ENCODE results near the gene SAMD13. TPM values are rescaled to one million over a fixed set of nuclear protein-coding genes. Genes with fewer than 3 reads are reported as not detected.

SAMD13 gene
- total and polyA plus RNA-seq, 4 donors: 0.17 to 0.61 (median 0.17) TPM; not detected in 1

DNA sequence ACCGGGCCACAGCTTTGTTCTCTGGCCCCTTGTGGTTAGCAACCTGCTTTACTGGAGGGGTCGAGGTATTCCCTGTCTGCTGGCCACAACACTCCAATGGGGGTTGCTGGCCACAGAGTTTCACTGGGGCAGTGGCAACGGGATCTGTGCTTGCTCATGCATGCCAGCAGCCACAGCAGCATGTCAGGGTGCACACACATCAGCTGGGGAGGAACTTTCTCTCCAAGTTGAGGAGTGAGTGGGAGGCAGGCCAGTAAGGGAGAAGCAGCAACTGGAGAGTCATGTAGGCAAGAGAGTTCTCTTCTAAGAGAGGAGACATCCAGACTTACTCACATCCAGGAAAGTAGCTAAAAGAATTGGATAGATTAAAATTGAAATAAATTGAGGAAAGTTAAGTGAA is 38.0 kb downstream of the SAMD13 start (continued):
- TF ChIP-seq, protein P1, sequence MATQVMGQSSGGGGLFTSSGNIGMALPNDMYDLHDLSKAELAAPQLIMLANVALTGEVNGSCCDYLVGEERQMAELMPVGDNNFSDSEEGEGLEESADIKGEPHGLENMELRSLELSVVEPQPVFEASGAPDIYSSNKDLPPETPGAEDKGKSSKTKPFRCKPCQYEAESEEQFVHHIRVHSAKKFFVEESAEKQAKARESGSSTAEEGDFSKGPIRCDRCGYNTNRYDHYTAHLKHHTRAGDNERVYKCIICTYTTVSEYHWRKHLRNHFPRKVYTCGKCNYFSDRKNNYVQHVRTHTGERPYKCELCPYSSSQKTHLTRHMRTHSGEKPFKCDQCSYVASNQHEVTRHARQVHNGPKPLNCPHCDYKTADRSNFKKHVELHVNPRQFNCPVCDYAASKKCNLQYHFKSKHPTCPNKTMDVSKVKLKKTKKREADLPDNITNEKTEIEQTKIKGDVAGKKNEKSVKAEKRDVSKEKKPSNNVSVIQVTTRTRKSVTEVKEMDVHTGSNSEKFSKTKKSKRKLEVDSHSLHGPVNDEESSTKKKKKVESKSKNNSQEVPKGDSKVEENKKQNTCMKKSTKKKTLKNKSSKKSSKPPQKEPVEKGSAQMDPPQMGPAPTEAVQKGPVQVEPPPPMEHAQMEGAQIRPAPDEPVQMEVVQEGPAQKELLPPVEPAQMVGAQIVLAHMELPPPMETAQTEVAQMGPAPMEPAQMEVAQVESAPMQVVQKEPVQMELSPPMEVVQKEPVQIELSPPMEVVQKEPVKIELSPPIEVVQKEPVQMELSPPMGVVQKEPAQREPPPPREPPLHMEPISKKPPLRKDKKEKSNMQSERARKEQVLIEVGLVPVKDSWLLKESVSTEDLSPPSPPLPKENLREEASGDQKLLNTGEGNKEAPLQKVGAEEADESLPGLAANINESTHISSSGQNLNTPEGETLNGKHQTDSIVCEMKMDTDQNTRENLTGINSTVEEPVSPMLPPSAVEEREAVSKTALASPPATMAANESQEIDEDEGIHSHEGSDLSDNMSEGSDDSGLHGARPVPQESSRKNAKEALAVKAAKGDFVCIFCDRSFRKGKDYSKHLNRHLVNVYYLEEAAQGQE (IDR thresholded peaks at IDR 0.05): no peak
- TF ChIP-seq RAD21 (IDR thresholded peaks at IDR 0.05): no peak

GRCh38 chr1:84344286-84344685 is 42.8 kb downstream of the SAMD13 start:
- Histone ChIP-seq H3K27ac (ENCODE audit: low read depth in 1 of 2, low read length in 2 of 2) (no peak overlapping the region), H3K4me1 (ENCODE audit: control insufficient read depth in 4 of 4, insufficient read depth in 4 of 4, low read length in 3 of 4) (no peaks in the 10 kb centered on the region), H3K9ac (ENCODE audit: low read depth in 1 of 2, low read length in 2 of 2) (no peak overlapping the region), H3K27me3 (ENCODE audit: control insufficient read depth in 4 of 4, insufficient read depth in 4 of 4, low read length in 3 of 4) (no peaks in the 10 kb centered on the region), H3K4me3 (ENCODE audit: low read depth in 1 of 3, low read length in 3 of 3) (no peak overlapping the region), H3K36me3 (ENCODE audit: control insufficient read depth in 4 of 4, insufficient read depth in 3 of 4, low read depth in 1 of 4, low read length in 3 of 4) (no peaks in the 10 kb centered on the region), H3K9me3 (ENCODE audit: control insufficient read depth in 4 of 4, low read length in 3 of 4) (no peaks in the 10 kb centered on the region)
- DNase-seq (ENCODE audit: low spot score): no peak
- WGBS: 94% methylated on average over 1 of the region's 1 CpG
- TF ChIP-seq HNF4G (IDR thresholded peaks at IDR 0.05): no peak

DNA sequence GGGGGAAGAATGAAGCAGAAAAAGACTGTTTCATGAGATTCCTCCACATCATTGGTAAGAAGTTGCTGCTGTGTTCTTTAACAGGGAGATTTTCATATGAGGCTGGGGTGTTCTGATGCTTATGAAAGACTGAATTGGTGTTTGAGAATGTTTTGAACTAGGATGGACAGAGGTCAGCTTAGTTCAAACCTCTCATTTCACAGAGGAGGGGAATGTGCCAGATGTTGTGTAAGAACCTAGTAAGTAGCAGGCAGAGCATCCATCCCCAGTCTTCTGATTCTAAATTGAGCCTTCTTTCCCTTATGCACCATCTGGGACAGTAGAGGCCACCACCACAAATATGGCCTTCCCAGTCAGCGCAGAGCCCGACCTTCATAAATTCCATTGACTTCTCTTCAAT is 43.7 kb downstream of the SAMD13 start:
- no peak for DNase-seq (ENCODE audit: low spot score)
- TF ChIP-seq FOXA1 (IDR thresholded peaks at IDR 0.05) (no peak), HNF4G (IDR thresholded peaks at IDR 0.05) (no peak), YY1 (IDR thresholded peaks at IDR 0.05) (no peak)
- Histone ChIP-seq H3K9me3 (ENCODE audit: control insufficient read depth in 4 of 4, low read length in 3 of 4) (no peaks in the 10 kb centered on the region), H3K27me3 (ENCODE audit: control insufficient read depth in 4 of 4, insufficient read depth in 4 of 4, low read length in 3 of 4) (no peaks in the 10 kb centered on the region), H3K4me1 (ENCODE audit: control insufficient read depth in 4 of 4, insufficient read depth in 4 of 4, low read length in 3 of 4) (no peaks in the 10 kb centered on the region), H3K9ac (ENCODE audit: low read depth in 1 of 2, low read length in 2 of 2) (no peak overlapping the region), H3K27ac (ENCODE audit: low read depth in 1 of 2, low read length in 2 of 2) (no peak overlapping the region), H3K4me3 (ENCODE audit: low read depth in 1 of 3, low read length in 3 of 3) (no peak overlapping the region), H3K36me3 (ENCODE audit: control insufficient read depth in 4 of 4, insufficient read depth in 3 of 4, low read depth in 1 of 4, low read length in 3 of 4) (no peaks in the 10 kb centered on the region)
- WGBS: 92% methylated on average over 2 of the region's 2 CpGs

GRCh38 chr1:84347271-84347931 is 45.9 kb downstream of the SAMD13 start:
- Histone ChIP-seq H3K27ac (ENCODE audit: low read depth in 1 of 2, low read length in 2 of 2) (no peak overlapping the region), H3K4me3 (ENCODE audit: low read depth in 1 of 3, low read length in 3 of 3) (no peak overlapping the region), H3K27me3 (ENCODE audit: control insufficient read depth in 4 of 4, insufficient read depth in 4 of 4, low read length in 3 of 4) (no peaks in the 10 kb centered on the region), H3K9ac (ENCODE audit: low read depth in 1 of 2, low read length in 2 of 2) (no peak overlapping the region), H3K36me3 (ENCODE audit: control insufficient read depth in 4 of 4, insufficient read depth in 3 of 4, low read depth in 1 of 4, low read length in 3 of 4) (no peaks in the 10 kb centered on the region), H3K9me3 (ENCODE audit: control insufficient read depth in 4 of 4, low read length in 3 of 4) (no peaks in the 10 kb centered on the region), H3K4me1 (ENCODE audit: control insufficient read depth in 4 of 4, insufficient read depth in 4 of 4, low read length in 3 of 4) (no peaks in the 10 kb centered on the region)
- TF ChIP-seq, protein P2, sequence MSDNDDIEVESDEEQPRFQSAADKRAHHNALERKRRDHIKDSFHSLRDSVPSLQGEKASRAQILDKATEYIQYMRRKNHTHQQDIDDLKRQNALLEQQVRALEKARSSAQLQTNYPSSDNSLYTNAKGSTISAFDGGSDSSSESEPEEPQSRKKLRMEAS (IDR thresholded peaks at IDR 0.05): no peak
- TF ChIP-seq HNF4A (conservative IDR thresholded peaks at IDR 0.05) (no peak), FOXA2 (IDR thresholded peaks at IDR 0.05) (no peak), FOXA1 (IDR thresholded peaks at IDR 0.05) (no peak), EGR1 (IDR thresholded peaks at IDR 0.05; ENCODE audit: low read depth in 2 of 2) (no peak), SP1 (IDR thresholded peaks at IDR 0.05) (no peak), RXRA (IDR thresholded peaks at IDR 0.05) (no peak), YY1 (IDR thresholded peaks at IDR 0.05) (no peak), JUND (IDR thresholded peaks at IDR 0.05) (no peak), NR2F2 (IDR thresholded peaks at IDR 0.05) (no peak)
- TF ChIP-seq, protein P1 (IDR thresholded peaks at IDR 0.05): no peak
- TF ChIP-seq, protein P3, sequence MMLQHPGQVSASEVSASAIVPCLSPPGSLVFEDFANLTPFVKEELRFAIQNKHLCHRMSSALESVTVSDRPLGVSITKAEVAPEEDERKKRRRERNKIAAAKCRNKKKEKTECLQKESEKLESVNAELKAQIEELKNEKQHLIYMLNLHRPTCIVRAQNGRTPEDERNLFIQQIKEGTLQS (IDR thresholded peaks at IDR 0.05): no peak
- DNase-seq (ENCODE audit: low spot score): no peak
- WGBS: 88% methylated on average over 6 of the region's 6 CpGs
